GM23338 (cell line): ENCODE data around the gene ESYT2.

ENCODE experiments used
- CREB1 ChIP-seq: fragments of 250-450 bp; sonication (Bioruptor Pico); IDR thresholded peaks from 2 replicates; pipeline ENCODE4 v1.5.0; 2020; ENCODE audit warnings: low read depth, mild to moderate bottlenecking, moderate library complexity
- CTCF ChIP-seq, 2 experiments: fragments of 200-600 bp in 1 of 2; sonication (generic) in 1 of 2; conservative IDR thresholded peaks; 2 replicates each; pipeline versions ENCODE4 v1.5.1 to v1.6.1; 2016 to 2017; ENCODE audit warnings: antibody characterized with exemption in 2 of 2, low read depth in 2 of 2, mild to moderate bottlenecking in 2 of 2, moderate library complexity in 1 of 2
- ETS1 ChIP-seq: IDR thresholded peaks from 2 replicates; pipeline ENCODE4 v1.6.1; 2016; ENCODE audit warnings: antibody characterized with exemption
- EZH2 ChIP-seq: fragments of 200-600 bp; sonication (generic); IDR thresholded peaks from one replicate; pipeline ENCODE4 v1.8.0; 2017; ENCODE audit warnings: antibody characterized with exemption, mild to moderate bottlenecking, low read depth; ENCODE audit not compliant: unreplicated experiment
- EZH2phosphoT487 ChIP-seq: fragments of 200-600 bp; sonication (generic); IDR thresholded peaks from one replicate; pipeline ENCODE4 v1.8.1; 2018; ENCODE audit warnings: antibody characterized with exemption; ENCODE audit not compliant: unreplicated experiment
- JUNB ChIP-seq: IDR thresholded peaks from one replicate; pipeline ENCODE4 v1.6.1; 2016; ENCODE audit warnings: antibody characterized with exemption; ENCODE audit not compliant: unreplicated experiment
- POLR2AphosphoS5 ChIP-seq: IDR thresholded peaks from 2 replicates; pipeline ENCODE4 v1.6.1; 2016; ENCODE audit warnings: antibody characterized with exemption, low read depth
- REST ChIP-seq: IDR thresholded peaks from one replicate; pipeline ENCODE4 v1.6.1; 2018; ENCODE audit warnings: antibody characterized with exemption; ENCODE audit not compliant: unreplicated experiment
- STAT1 ChIP-seq: IDR thresholded peaks from one replicate; pipeline ENCODE4 v1.6.1; 2016; ENCODE audit warnings: antibody characterized with exemption; ENCODE audit not compliant: unreplicated experiment
- ZNF114 ChIP-seq: fragments of 250-450 bp; sonication (Bioruptor Pico); IDR thresholded peaks from 2 replicates; pipeline ENCODE4 v1.5.0; 2020; ENCODE audit warnings: mild to moderate bottlenecking, moderate library complexity
- ZNF331 ChIP-seq: fragments of 250-450 bp; sonication (Bioruptor Pico); IDR thresholded peaks from 2 replicates; pipeline ENCODE4 v1.5.0; 2020; ENCODE audit warnings: low read depth, mild to moderate bottlenecking, moderate library complexity

GRCh38 chr7:158830211-158830723, 958 bp upstream of the ESYT2 start:
- TF ChIP-seq CTCF (conservative IDR thresholded peaks at IDR 0.05; ENCODE audit: low read depth in 2 of 2) (no peak), CREB1 (no peak), ZNF331 (CRISPR knock-in tag) (no peak), EZH2 (no peak), ETS1 (no peak), REST (no peak), POLR2AphosphoS5 (no peak), EZH2phosphoT487 (no peak), STAT1 (no peak), ZNF114 (CRISPR knock-in tag) (no peak), JUNB (no peak)
